Left lung (tissue), 10 donors: ENCODE measurements around the gene S100G. TPM values are rescaled to one million over a fixed set of nuclear protein-coding genes. Genes with fewer than 3 reads are reported as not detected.
"Not testable (repeated sequence)": the region's sequence is repeated elsewhere in the genome, so short reads cannot be mapped to it uniquely, and the experiment has no call there.

Experiments used
- ATAC-seq: fragments of 200-7000 bp; cut with Tn5 transposase; one replicate; pipeline ENCODE4 v1.9.1; 2020; ENCODE audit warnings: moderate library complexity
- DNase-seq, 4 donors: peaks; one replicate each; pipeline ENCODE4 v3.0.0-alpha.2; 2013 to 2020
- H3K27ac ChIP-seq, 2 donors: fragments of 200-600 bp; sonication (generic) in 1 of 2; one replicate each; pipeline versions ENCODE4 v1.5.0 to v1.8.0; 2020 to 2021
- H3K27me3 ChIP-seq, 2 donors: fragments of 200-600 bp; sonication (generic) in 1 of 2; one replicate each; pipeline versions ENCODE4 v1.5.0 to v1.8.0; 2020 to 2021
- H3K36me3 ChIP-seq, 2 donors: fragments of 200-600 bp; sonication (generic) in 1 of 2; one replicate each; pipeline versions ENCODE4 v1.5.0 to v1.8.0; 2020 to 2021
- H3K4me1 ChIP-seq, 2 donors: fragments of 200-600 bp; one replicate each; pipeline ENCODE4 v1.8.0; 2021
- H3K4me3 ChIP-seq, 2 donors: fragments of 200-600 bp; sonication (generic) in 1 of 2; one replicate each; pipeline versions ENCODE4 v1.5.0 to v1.8.0; 2020 to 2021; ENCODE audit warnings: mild to moderate bottlenecking in 1 of 2
- H3K9me3 ChIP-seq, 2 donors: fragments of 200-600 bp; sonication (generic) in 1 of 2; one replicate each; pipeline versions ENCODE4 v1.5.0 to v1.8.0; 2020 to 2021
- intact Hi-C, 2 donors: fragments of 100-400 bp; cut with DNase I; formaldehyde crosslinking; loops; one replicate each; pipeline versions ENCODE4 v1.11.2 to v1.14.2; 2022
- polyA plus RNA-seq, 6 donors: library from polyadenylated mRNA; unstranded; fragments of 120-200 nt; gene quantifications; one replicate each; pipeline ENCODE4 v1.2.1, GENCODE V29; 2013; ENCODE audit not compliant: insufficient read length in 6 of 6
- total RNA-seq, 2 donors: library from RNA; stranded (reverse); fragmentation: NEBNext Ultra II Directional; extraction: Animal tissue kit (Norgen Biotek cat#: 25700); gene quantifications; one replicate each; pipeline ENCODE4 v1.2.1, GENCODE V29; 2021
- TF ChIP-seq, protein P1 (sequence below), 2 donors: fragments of 200-600 bp; sonication (generic) in 1 of 2; IDR thresholded peaks; one replicate each; pipeline versions ENCODE4 v1.5.0 to v1.8.0; 2021; ENCODE audit warnings: antibody characterized with exemption in 2 of 2
- donor health status: DM: no; HTN: yes; CAD: no.
- donor health status: DM: no; HTN: no; CAD: no.

Gene S100G
- total and polyA plus RNA-seq, 8 donors: 0.64 TPM; not detected in 7

DNA sequence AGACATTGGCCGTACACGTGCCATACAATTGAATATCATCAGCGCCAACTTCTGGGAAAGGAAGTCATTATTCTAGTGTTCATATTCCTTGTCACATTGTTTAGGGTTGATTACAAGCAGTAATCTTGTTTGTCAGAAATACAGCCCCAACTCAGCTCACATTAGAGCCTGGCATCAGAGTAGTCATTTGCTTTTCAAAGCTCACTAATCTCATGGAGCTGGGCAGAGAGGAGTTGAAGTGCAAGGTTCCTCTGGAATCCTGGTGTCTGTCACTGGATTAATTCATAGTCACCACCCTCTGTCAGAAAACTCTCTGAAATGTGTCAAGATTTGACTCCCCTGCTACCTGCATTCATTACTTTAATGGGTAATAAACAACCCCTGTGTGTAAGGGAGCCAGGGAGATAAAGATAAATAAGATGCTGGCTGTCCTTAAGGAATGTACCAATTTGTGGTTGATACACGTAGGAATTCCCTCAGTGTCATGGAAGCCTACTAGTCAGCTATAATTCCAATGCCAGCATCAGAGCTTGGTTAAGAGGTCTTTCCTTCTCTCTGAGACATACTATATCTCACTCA, 43.7 kb upstream of the S100G start:
- Histone ChIP-seq H3K36me3 (no peaks in the 10 kb centered on the region), H3K27me3 (no peaks in the 10 kb centered on the region), H3K9me3 (no peaks in the 10 kb centered on the region), H3K4me1 (no peaks in the 10 kb centered on the region), H3K4me3 (no peak overlapping the region), H3K27ac (no peak overlapping the region)
- intact Hi-C loops: no loop called here
- DNase-seq (no peak), ATAC-seq (no peak)
- TF ChIP-seq, protein P1, sequence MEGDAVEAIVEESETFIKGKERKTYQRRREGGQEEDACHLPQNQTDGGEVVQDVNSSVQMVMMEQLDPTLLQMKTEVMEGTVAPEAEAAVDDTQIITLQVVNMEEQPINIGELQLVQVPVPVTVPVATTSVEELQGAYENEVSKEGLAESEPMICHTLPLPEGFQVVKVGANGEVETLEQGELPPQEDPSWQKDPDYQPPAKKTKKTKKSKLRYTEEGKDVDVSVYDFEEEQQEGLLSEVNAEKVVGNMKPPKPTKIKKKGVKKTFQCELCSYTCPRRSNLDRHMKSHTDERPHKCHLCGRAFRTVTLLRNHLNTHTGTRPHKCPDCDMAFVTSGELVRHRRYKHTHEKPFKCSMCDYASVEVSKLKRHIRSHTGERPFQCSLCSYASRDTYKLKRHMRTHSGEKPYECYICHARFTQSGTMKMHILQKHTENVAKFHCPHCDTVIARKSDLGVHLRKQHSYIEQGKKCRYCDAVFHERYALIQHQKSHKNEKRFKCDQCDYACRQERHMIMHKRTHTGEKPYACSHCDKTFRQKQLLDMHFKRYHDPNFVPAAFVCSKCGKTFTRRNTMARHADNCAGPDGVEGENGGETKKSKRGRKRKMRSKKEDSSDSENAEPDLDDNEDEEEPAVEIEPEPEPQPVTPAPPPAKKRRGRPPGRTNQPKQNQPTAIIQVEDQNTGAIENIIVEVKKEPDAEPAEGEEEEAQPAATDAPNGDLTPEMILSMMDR (IDR thresholded peaks at IDR 0.05): no peak

DNA sequence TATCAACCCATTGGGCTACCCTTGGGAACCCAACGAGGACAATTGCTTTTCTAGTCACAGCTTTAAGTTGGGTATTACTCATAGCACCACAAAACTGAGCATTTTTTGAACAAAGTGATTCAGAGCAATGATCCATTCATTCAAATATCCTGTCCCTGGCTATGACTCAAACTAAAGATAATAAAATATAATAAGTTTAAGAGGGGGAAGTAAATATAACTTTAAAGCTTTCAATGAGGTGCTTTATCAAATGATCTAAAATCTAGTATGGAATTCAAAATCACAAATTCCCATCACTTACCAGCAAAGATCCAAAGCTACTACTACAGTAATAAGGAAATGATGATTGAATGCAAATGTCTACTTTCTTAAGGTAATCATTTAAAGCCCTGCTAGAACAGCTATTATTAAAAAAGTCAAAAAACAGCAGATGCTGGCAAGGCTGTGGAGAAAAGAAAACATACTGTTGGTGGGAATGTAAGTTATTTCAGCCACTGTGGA, 39.8 kb upstream of the S100G start:
- TF ChIP-seq, protein P1 (IDR thresholded peaks at IDR 0.05): no peak
- intact Hi-C loops: no loop called here
- Histone ChIP-seq H3K9me3 (no peaks in the 10 kb centered on the region), H3K4me3 (no peak overlapping the region), H3K4me1 (no peaks in the 10 kb centered on the region), H3K27me3 (no peaks in the 10 kb centered on the region), H3K27ac (no peak overlapping the region), H3K36me3 (peaks cover 0 to 4% of the 10 kb centered on the region in 2 donors)
- ATAC-seq (no peak), DNase-seq (no peak)

DNA sequence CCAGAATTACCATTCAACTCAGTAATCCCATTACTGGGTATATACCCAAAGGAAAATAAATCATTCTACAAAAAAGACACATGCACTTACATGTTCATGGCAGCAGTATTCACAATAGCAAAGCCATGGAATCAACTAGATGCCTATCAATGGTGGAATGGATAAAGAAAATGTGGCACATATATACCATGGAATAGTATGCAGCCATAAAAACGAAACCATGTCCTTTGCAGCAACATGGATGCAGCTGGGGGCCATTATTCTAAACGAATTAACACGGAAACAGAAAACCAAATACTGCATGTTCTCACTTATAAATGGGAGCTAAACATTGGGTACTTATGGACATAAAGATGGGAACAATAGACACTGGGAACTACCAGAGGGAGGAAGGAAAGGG, 39.3 kb upstream of the S100G start:
- ATAC-seq, H3K27ac ChIP-seq, H3K36me3 ChIP-seq, intact Hi-C loops, H3K4me3 ChIP-seq, H3K27me3 ChIP-seq, H3K9me3 ChIP-seq, H3K4me1 ChIP-seq, DNase-seq: not testable (repeated sequence)

DNA sequence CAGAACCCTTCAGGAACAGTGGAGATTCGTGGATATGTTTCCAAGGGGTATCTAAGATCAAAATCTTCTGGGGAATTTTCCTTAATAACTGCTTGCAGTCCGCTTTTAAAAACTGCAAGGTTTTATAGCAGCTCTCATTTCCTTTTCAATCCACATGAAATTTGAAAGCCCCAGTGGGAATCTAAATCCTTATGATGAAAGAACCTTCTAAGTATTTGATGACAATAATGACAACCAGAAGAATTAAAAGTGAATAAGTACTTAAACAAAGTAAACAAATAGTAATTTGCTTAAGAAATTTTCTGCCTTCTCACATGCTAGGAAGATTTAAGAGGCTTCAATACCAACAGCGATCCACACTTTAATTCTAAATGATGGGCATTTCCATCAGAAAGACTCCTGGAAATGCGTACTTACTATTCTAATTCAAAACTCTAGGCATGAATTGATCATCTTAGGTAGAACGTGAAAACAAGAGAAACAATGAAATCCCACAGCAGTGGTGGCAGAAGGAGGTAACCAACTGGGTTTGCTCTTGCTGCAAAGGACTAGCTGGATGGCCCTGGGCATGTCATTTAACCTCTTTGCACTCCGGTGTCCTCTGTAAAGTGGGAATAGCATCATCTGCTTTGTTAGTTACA, 37.6 kb upstream of the S100G start:
- H3K4me3 ChIP-seq: no peak overlapping the region
- no peak for DNase-seq
- H3K27ac ChIP-seq: no peak overlapping the region
- TF ChIP-seq, protein P1 (IDR thresholded peaks at IDR 0.05): no peak
- peaks cover 0 to 4% of the 10 kb centered on the region in 2 donors for H3K36me3 ChIP-seq
- H3K4me1 ChIP-seq: no peaks in the 10 kb centered on the region
- no peaks in the 10 kb centered on the region for H3K27me3 ChIP-seq
- H3K9me3 ChIP-seq: no peaks in the 10 kb centered on the region
- ATAC-seq: no peak
- intact Hi-C loops: no loop called here

DNA sequence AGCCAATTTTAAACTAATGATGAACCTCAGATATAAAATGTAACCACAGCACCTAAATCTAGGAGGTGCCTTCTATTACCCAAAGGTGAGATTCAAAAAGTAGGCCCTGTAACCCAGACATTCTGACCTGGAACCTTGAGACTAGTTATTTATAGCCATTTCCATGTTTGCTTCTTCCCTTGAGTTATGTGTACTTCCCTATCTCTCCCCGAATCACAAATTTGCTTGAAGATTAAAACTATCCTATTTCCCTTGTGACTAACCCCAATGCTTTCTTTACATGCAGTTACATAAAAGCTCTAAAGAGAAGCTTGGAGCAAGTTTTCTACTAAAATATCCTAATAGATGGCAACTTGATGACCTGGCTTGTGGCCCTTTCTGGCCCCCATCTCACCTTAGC, 32.6 kb upstream of the S100G start:
- H3K4me3 ChIP-seq: no peak overlapping the region
- DNase-seq: no peak
- H3K27ac ChIP-seq: no peak overlapping the region
- intact Hi-C loops: no loop called here
- no peaks in the 10 kb centered on the region for H3K9me3 ChIP-seq
- ATAC-seq: no peak
- no peaks in the 10 kb centered on the region for H3K27me3 ChIP-seq
- H3K36me3 ChIP-seq: peaks cover 0 to 4% of the 10 kb centered on the region in 2 donors
- H3K4me1 ChIP-seq: no peaks in the 10 kb centered on the region
- TF ChIP-seq, protein P1 (IDR thresholded peaks at IDR 0.05): no peak
